Muscle of leg (tissue), 11 donors: ENCODE data around the gene MB. TPM values are rescaled to one million over a fixed set of nuclear protein-coding genes. Genes with fewer than 3 reads are reported as not detected.
A peak's percentile ranks its signal among the peaks of the same experiment; 100 is the strongest.

Source experiments
- DNase-seq: peaks from one replicate; pipeline ENCODE4 v3.0.0; 2013
- H3K27ac ChIP-seq: one replicate; pipeline ENCODE4 v1.5.1; 2013; ENCODE audit warnings: mild to moderate bottlenecking, low read length, control low read depth
- H3K27me3 ChIP-seq: one replicate; pipeline ENCODE4 v1.6.1; 2013; ENCODE audit warnings: low read length; ENCODE audit not compliant: control insufficient read depth, insufficient read depth
- H3K36me3 ChIP-seq: one replicate; pipeline ENCODE4 v1.6.1; 2013; ENCODE audit warnings: low read length; ENCODE audit not compliant: control insufficient read depth, insufficient read depth
- H3K4me1 ChIP-seq: one replicate; pipeline ENCODE4 v1.6.1; 2013; ENCODE audit warnings: low read length; ENCODE audit not compliant: control insufficient read depth, insufficient read depth
- H3K4me3 ChIP-seq: one replicate; pipeline ENCODE4 v1.5.1; 2013; ENCODE audit warnings: low read length, control low read depth
- H3K9me3 ChIP-seq: replicated peaks from 2 replicates; pipeline ENCODE4 v1.6.1; 2013; ENCODE audit warnings: low read depth, low read length; ENCODE audit not compliant: control insufficient read depth
- WGBS: methylation state at CpG from one replicate; pipeline ENCODE4 v1.1.5; 2013; ENCODE audit warnings: missing lambda C conversion rate; ENCODE audit not compliant: insufficient coverage; 5-methylcytosine and 5-hydroxymethylcytosine counted together
- polyA plus RNA-seq, 8 donors: library from polyadenylated mRNA; unstranded; fragments of 120-200 nt; gene quantifications; one replicate each; pipeline versions ENCODE4 v1.2.1 to v1.2.3, GENCODE V29; 2013; ENCODE audit warnings: inconsistent platforms in 1 of 8, low replicate concordance in 1 of 8; ENCODE audit not compliant: insufficient read length in 8 of 8, insufficient read depth in 1 of 8
- total RNA-seq: library from RNA; stranded (reverse); fragments of 120-200 nt; gene quantifications from one replicate; pipeline ENCODE4 v1.2.4, GENCODE V29; 2013

MB gene
- total and polyA plus RNA-seq, 9 donors = 236 to 415 (median 318) TPM

- Histone ChIP-seq H3K36me3 (peaks cover 29% of the 10 kb centered on the region), H3K4me3 (no peak overlapping the region), H3K4me1 (no peaks in the 10 kb centered on the region), H3K27me3 (no peaks in the 10 kb centered on the region), H3K9me3 (no peaks in the 10 kb centered on the region), H3K27ac (no peak overlapping the region)
- no peak for DNase-seq
- WGBS = 89% methylated on average over 2 of the region's 5 CpGs
These were observed 40.6 kb upstream of the MB start for GRCh38 chr22:35657571-35658312.

GRCh38 chr22:35656284-35656752, 39.2 kb upstream of the MB start:
- Histone ChIP-seq H3K27ac (no peak overlapping the region), H3K4me3 (no peak overlapping the region), H3K36me3 (peaks cover 26% of the 10 kb centered on the region), H3K9me3 (no peaks in the 10 kb centered on the region), H3K27me3 (no peaks in the 10 kb centered on the region), H3K4me1 (no peaks in the 10 kb centered on the region)
- no peak for DNase-seq
- WGBS = 80% methylated on average over 1 of the region's 5 CpGs

GRCh38 chr22:35653824-35654223, 36.7 kb upstream of the MB start:
- Histone ChIP-seq H3K4me1 (peaks cover 4% of the 10 kb centered on the region), H3K4me3 (no peak overlapping the region), H3K36me3 (peaks cover 13% of the 10 kb centered on the region), H3K27ac (no peak overlapping the region), H3K9me3 (peaks cover 4% of the 10 kb centered on the region), H3K27me3 (no peaks in the 10 kb centered on the region)
- no CpG with 5 or more reads among the region's 1 CpG for WGBS
- DNase-seq = no peak

- Histone ChIP-seq H3K27me3 (no peaks in the 10 kb centered on the region), H3K9me3 (peaks cover 4% of the 10 kb centered on the region), H3K4me3 (no peak overlapping the region), H3K36me3 (no peaks in the 10 kb centered on the region), H3K27ac (no peak overlapping the region), H3K4me1 (peaks cover 27% of the 10 kb centered on the region)
- WGBS = 90% methylated on average over 7 of the region's 7 CpGs
- DNase-seq = no peak
These were observed 34.0 kb upstream of the MB start for GRCh38 chr22:35651085-35651484.

GRCh38 chr22:35649636-35650250, 32.6 kb upstream of the MB start:
- Histone ChIP-seq H3K4me1 (peaks cover 27% of the 10 kb centered on the region), H3K4me3 (peak overlapping the region; percentile 59), H3K36me3 (no peaks in the 10 kb centered on the region), H3K9me3 (peaks cover 4% of the 10 kb centered on the region), H3K27ac (no peak overlapping the region), H3K27me3 (no peaks in the 10 kb centered on the region)
- DNase-seq = no peak
- WGBS = 73% methylated on average over 3 of the region's 7 CpGs

GRCh38 chr22:35649026-35649553, 32.0 kb upstream of the MB start:
- Histone ChIP-seq H3K27ac (peak overlapping the region; percentile 88), H3K9me3 (peaks cover 4% of the 10 kb centered on the region), H3K4me1 (peaks cover 27% of the 10 kb centered on the region), H3K27me3 (no peaks in the 10 kb centered on the region), H3K4me3 (peak overlapping the region; percentile 59), H3K36me3 (no peaks in the 10 kb centered on the region)
- WGBS = 84% methylated on average over 7 of the region's 7 CpGs
- DNase-seq = no peak

- H3K4me1 ChIP-seq = peaks cover 27% of the 10 kb centered on the region
- WGBS = 17% methylated on average over 9 of the region's 18 CpGs
- H3K9me3 ChIP-seq = peaks cover 4% of the 10 kb centered on the region
- no peaks in the 10 kb centered on the region for H3K36me3 ChIP-seq
- DNase-seq = peak; percentile 88
- peak within 1 kb of the TSS; percentile 59 for H3K4me3 ChIP-seq
- peak within 1 kb of the TSS; percentile 88 for H3K27ac ChIP-seq
- H3K27me3 ChIP-seq = no peaks in the 10 kb centered on the region
These were observed 31.2 kb upstream of the MB start, which contains the start of gene APOL6 for GRCh38 chr22:35648066-35649025. APOL6 (plus strand) TSS chr22:35648446; CDS start chr22:35656426, 7,980 bp downstream.

- 93% methylated on average over 4 of the region's 4 CpGs for WGBS
- Histone ChIP-seq H3K4me3 (no peak overlapping the region), H3K4me1 (peaks cover 31% of the 10 kb centered on the region), H3K9me3 (no peaks in the 10 kb centered on the region), H3K27me3 (no peaks in the 10 kb centered on the region), H3K36me3 (no peaks in the 10 kb centered on the region), H3K27ac (no peak overlapping the region)
- DNase-seq = no peak
These were observed 28.5 kb upstream of the MB start for GRCh38 chr22:35645646-35646045.

- no peaks in the 10 kb centered on the region for H3K27me3 ChIP-seq
- H3K27ac ChIP-seq = no peak overlapping the region
- whole genome bisulfite sequencing = 100% methylated on average over 1 of the region's 1 CpG
- no peak overlapping the region for H3K4me3 ChIP-seq
- DNase-seq = no peak
- H3K4me1 ChIP-seq = peaks cover 27% of the 10 kb centered on the region
- H3K36me3 ChIP-seq = no peaks in the 10 kb centered on the region
- no peaks in the 10 kb centered on the region for H3K9me3 ChIP-seq
These were observed 26.9 kb upstream of the MB start for GRCh38 chr22:35643991-35644390.
